SK-N-MC (cell line): ENCODE data around the gene NCOA1.
"Not testable (repeated sequence)": the region's sequence is repeated elsewhere in the genome, so short reads cannot be mapped to it uniquely, and the experiment has no call there.

ENCODE experiments used
- DNase-seq: peaks from one replicate; pipeline ENCODE4 v3.0.0-alpha.2; 2011; ENCODE audit warnings: low read depth, low spot score
- H3K27ac ChIP-seq: fragments of 200-600 bp; sonication (generic); 2 replicates; pipeline ENCODE4 v1.5.1; 2016; ENCODE audit warnings: mixed run types
- H3K36me3 ChIP-seq: fragments of 200-600 bp; sonication (generic); 2 replicates; pipeline ENCODE4 v1.6.1; 2017; ENCODE audit warnings: antibody characterized with exemption, low read length, mixed read lengths; ENCODE audit not compliant: insufficient read depth
- H3K4me3 ChIP-seq: fragments of 200-600 bp; sonication (generic); 2 replicates; pipeline ENCODE4 v1.5.1; 2016
- H3K9ac ChIP-seq: fragments of 200-600 bp; sonication (generic); 2 replicates; pipeline ENCODE4 v1.8.0; 2017; ENCODE audit warnings: mixed run types, mixed read lengths; ENCODE audit not compliant: insufficient read length
- H3K9me3 ChIP-seq: fragments of 200-600 bp; sonication (generic); 2 replicates; pipeline ENCODE4 v1.6.1; 2017; ENCODE audit warnings: low read depth, mild to moderate bottlenecking, antibody characterized with exemption, low read length, moderate library complexity, mixed read lengths
- EZH2 ChIP-seq: fragments of 200-600 bp; sonication (generic); IDR thresholded peaks from one replicate; pipeline ENCODE4 v1.6.1; 2017; ENCODE audit warnings: antibody characterized with exemption
- FOXP2 ChIP-seq: optimal IDR thresholded peaks from 2 replicates; pipeline ENCODE3; 2011; ENCODE audit warnings: mild to moderate bottlenecking, moderate library complexity; ENCODE audit not compliant: insufficient read depth; ENCODE audit errors: extremely low read length, control extremely low read depth
- POLR2AphosphoS5 ChIP-seq: IDR thresholded peaks from 2 replicates; pipeline ENCODE4 v1.6.1; 2012; ENCODE audit warnings: mild to moderate bottlenecking, low read depth, low read length, borderline replicate concordance

The NCOA1 gene

GRCh38 chr2:24570225-24570624 is 79.2 kb downstream of the NCOA1 start:
- DNase-seq, result no peak
- no peak overlapping the region for H3K4me3 ChIP-seq
- no peaks in the 10 kb centered on the region for H3K9me3 ChIP-seq
- no peak overlapping the region for H3K27ac ChIP-seq
- H3K9ac ChIP-seq, result no peak overlapping the region
- H3K36me3 ChIP-seq, result peaks cover 9% of the 10 kb centered on the region; the same call in 1 of the 2 replicates
- TF ChIP-seq EZH2, result no peak
- TF ChIP-seq POLR2AphosphoS5, result no peak
- no peak for TF ChIP-seq FOXP2

GRCh38 chr2:24571828-24572442 is 80.9 kb downstream of the NCOA1 start:
- DNase-seq, result no peak
- Histone ChIP-seq H3K9me3 (no peaks in the 10 kb centered on the region), H3K9ac (no peak overlapping the region), H3K36me3 (no peaks in the 10 kb centered on the region), H3K4me3 (no peak overlapping the region), H3K27ac (no peak overlapping the region)
- TF ChIP-seq FOXP2 (no peak), POLR2AphosphoS5 (no peak), EZH2 (no peak)

DNA sequence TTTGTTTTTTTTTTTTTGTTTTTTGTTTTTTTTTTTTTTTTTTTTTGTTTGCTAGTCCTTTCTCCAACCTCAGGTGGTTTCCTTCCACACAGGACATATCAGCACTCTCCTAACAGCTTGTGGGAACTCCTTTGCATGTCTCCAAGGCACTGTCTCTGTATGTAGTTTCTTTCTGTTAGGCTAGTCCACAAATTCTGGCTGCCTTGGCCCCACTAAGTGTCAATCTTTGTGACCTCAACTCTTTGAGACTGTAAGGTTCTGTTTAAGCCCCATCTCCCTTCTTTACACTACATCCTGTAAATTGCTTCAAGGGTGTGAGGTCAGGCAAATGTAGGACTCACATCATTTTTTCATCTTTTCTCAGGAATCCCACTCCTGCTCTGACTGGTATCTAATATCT is 85.1 kb downstream of the NCOA1 start:
- Histone ChIP-seq H3K36me3 (no peaks in the 10 kb centered on the region), H3K9me3 (no peaks in the 10 kb centered on the region), H3K27ac (no peak overlapping the region), H3K9ac (no peak overlapping the region), H3K4me3 (no peak overlapping the region)
- TF ChIP-seq EZH2, result no peak
- no peak for TF ChIP-seq POLR2AphosphoS5
- TF ChIP-seq FOXP2, result no peak
- no peak for DNase-seq

DNA sequence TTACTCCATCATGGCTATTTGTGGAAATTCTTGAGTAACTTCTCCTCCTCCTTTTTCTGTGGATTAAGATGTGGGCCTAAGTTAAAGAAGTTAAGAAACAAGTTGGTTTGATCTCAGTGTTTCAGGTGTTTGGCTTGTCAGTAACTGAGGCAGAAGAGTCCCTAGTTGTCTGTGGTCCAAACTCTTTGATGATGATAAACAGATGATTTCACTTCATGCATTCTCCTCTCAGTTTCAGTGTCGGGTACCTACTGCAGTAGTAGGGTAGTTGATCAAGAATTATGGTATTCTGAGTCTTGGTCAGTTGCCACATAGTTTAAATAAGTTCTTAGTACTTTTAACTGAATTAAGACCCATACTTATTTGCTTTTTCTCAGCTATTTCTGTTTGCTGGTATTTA is 85.6 kb downstream of the NCOA1 start:
- DNase-seq, result no peak

GRCh38 chr2:24577481-24577880 is 86.4 kb downstream of the NCOA1 start:
- Histone ChIP-seq H3K36me3 (no peaks in the 10 kb centered on the region), H3K9ac (no peak overlapping the region), H3K27ac (peak overlapping the region; percentile 20; the same call in 1 of the 2 replicates), H3K4me3 (peak overlapping the region; percentile 59), H3K9me3 (no peaks in the 10 kb centered on the region)
- no peak; the same call in 1 of the 2 replicates for TF ChIP-seq POLR2AphosphoS5
- TF ChIP-seq EZH2, result no peak
- peak; percentile 27 for TF ChIP-seq FOXP2
- DNase-seq, result no peak

More for the DNA sequence above, 85.6 kb downstream of the NCOA1 start:
- Histone ChIP-seq H3K9ac (no peak overlapping the region), H3K4me3 (no peak overlapping the region), H3K36me3 (no peaks in the 10 kb centered on the region), H3K9me3 (no peaks in the 10 kb centered on the region), H3K27ac (no peak overlapping the region)
- TF ChIP-seq EZH2 (no peak), FOXP2 (no peak), POLR2AphosphoS5 (no peak)

- TF ChIP-seq EZH2 (no peak), POLR2AphosphoS5 (no peak), FOXP2 (no peak)
- H3K27ac ChIP-seq, result no peak overlapping the region
Measured at GRCh38 chr2:24579053-24579803, 88.2 kb downstream of the NCOA1 start.

DNA sequence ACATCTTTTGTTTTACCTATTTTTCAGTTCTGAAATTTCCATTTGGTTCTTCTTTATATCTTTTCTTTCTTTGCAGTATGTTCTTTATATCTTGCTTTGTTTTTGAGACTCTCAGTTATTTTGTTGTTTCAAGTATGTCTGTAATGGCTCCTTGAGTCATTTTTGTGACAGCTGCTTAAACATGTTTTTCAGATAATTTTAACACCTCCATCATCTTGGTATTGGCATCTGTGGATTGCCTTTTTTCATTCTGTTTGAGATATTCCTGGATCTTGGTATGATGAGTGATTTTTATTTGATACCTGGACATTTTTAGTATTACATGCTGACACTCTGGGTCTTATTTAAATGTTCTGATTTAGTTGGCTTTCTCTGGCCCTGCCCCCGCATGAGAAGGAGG is 89.5 kb downstream of the NCOA1 start:
- DNase-seq, result no peak
- no peak overlapping the region for H3K9ac ChIP-seq
- H3K36me3 ChIP-seq, result no peaks in the 10 kb centered on the region
- no peak for TF ChIP-seq FOXP2
- TF ChIP-seq POLR2AphosphoS5, result no peak
- TF ChIP-seq EZH2, result no peak
- no peak overlapping the region for H3K27ac ChIP-seq
- no peaks in the 10 kb centered on the region for H3K9me3 ChIP-seq
- no peak overlapping the region for H3K4me3 ChIP-seq

More at GRCh38 chr2:24579053-24579803, 88.2 kb downstream of the NCOA1 start:
- Histone ChIP-seq H3K36me3 (no peaks in the 10 kb centered on the region), H3K9me3 (no peaks in the 10 kb centered on the region), H3K9ac (no peak overlapping the region), H3K4me3 (no peak overlapping the region)
- no peak for DNase-seq

DNA sequence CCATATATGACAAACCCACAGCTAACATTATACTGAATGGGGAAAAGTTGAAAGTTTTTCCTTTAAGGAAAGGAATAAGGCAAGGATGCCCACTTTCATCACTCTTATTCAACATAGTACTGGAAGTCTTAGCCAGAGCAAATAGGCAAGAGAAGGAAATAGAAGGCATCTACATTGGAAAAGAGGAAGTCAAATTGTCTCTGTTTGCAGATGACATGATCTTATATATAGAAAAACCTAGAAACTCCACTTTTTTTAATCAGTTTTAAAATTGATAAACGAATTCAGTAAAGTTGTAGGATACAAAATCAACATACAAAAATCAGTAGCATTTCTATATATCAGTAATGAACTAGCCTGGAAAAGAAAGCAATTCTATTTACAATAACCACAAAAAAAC is 90.9 kb downstream of the NCOA1 start:
- H3K9me3 ChIP-seq, H3K36me3 ChIP-seq, H3K4me3 ChIP-seq, DNase-seq, H3K27ac ChIP-seq, H3K9ac ChIP-seq: not testable (repeated sequence)

- TF ChIP-seq FOXP2 (no peak), EZH2 (no peak), POLR2AphosphoS5 (no peak)
- H3K9ac ChIP-seq, result no peak overlapping the region
- no peak overlapping the region for H3K4me3 ChIP-seq
- no peaks in the 10 kb centered on the region for H3K36me3 ChIP-seq
- DNase-seq, result no peak
- H3K9me3 ChIP-seq, result no peaks in the 10 kb centered on the region
- H3K27ac ChIP-seq, result no peak overlapping the region
Measured at GRCh38 chr2:24586955-24587354, 95.9 kb downstream of the NCOA1 start.
